CD4-positive, CD25-positive, alpha-beta regulatory T cell (primary cell): ENCODE measurements around the gene COL4A3. TPM values are rescaled to one million over a fixed set of nuclear protein-coding genes. Genes with fewer than 3 reads are reported as not detected.

Experiments used
- ATAC-seq, 2 donors: fragments of 150-1000 bp; cut with Tn5 transposase; one replicate each; pipeline ENCODE4 v1.10.0; 2021; ENCODE audit warnings: low read depth in 2 of 2, moderate number of reproducible peaks in 2 of 2, moderate library complexity in 1 of 2
- DNase-seq, 3 donors: peaks; one replicate each; pipeline versions ENCODE4 v3.0.0 to v3.0.0-alpha.2; 2012 to 2022; ENCODE audit warnings: mixed read lengths in 1 of 3
- H3K27ac ChIP-seq: one replicate; pipeline ENCODE4 v1.7.0; 2013; ENCODE audit warnings: mild to moderate bottlenecking, low read length; ENCODE audit not compliant: insufficient read depth, poor library complexity, severe bottlenecking
- H3K27me3 ChIP-seq: one replicate; pipeline ENCODE4 v1.7.0; 2013; ENCODE audit warnings: low read length; ENCODE audit not compliant: control insufficient read depth, insufficient read depth
- H3K36me3 ChIP-seq: one replicate; pipeline ENCODE4 v1.7.0; 2013; ENCODE audit warnings: mild to moderate bottlenecking, low read length, moderate library complexity; ENCODE audit not compliant: control insufficient read depth, insufficient read depth
- H3K4me1 ChIP-seq: 2 replicates; pipeline ENCODE4 v1.7.0; 2013; ENCODE audit warnings: mild to moderate bottlenecking, low read length; ENCODE audit not compliant: insufficient read depth, control insufficient read depth, poor library complexity, severe bottlenecking
- H3K4me3 ChIP-seq: one replicate; pipeline ENCODE4 v1.7.0; 2013; ENCODE audit warnings: low read depth, mild to moderate bottlenecking, low read length, moderate library complexity
- H3K9me3 ChIP-seq, 2 experiments: 1 replicate in 1 of 2; 2 replicates in 1 of 2; pipeline ENCODE4 v1.7.0; 2013; ENCODE audit warnings: low read length in 2 of 2, mild to moderate bottlenecking in 1 of 2, moderate library complexity in 1 of 2; ENCODE audit not compliant: control insufficient read depth in 2 of 2
- H3K27ac Mint-ChIP-seq, 3 donors: one replicate each; pipeline ENCODE4 v1.8.0; 2020 to 2022; ENCODE audit warnings: mild to moderate bottlenecking in 3 of 3, mixed read lengths in 3 of 3, moderate library complexity in 2 of 3
- H3K27me3 Mint-ChIP-seq: one replicate; pipeline ENCODE4 v1.8.0; 2022; ENCODE audit warnings: mild to moderate bottlenecking, mixed read lengths
- H3K36me3 Mint-ChIP-seq: one replicate; pipeline ENCODE4 v1.8.0; 2020; ENCODE audit warnings: mixed read lengths
- H3K4me1 Mint-ChIP-seq, 4 donors: one replicate each; pipeline ENCODE4 v1.8.0; 2020 to 2022; ENCODE audit warnings: mixed read lengths in 4 of 4, mild to moderate bottlenecking in 1 of 4
- H3K4me3 Mint-ChIP-seq, 4 donors: one replicate each; pipeline ENCODE4 v1.8.0; 2020 to 2022; ENCODE audit warnings: mild to moderate bottlenecking in 4 of 4, mixed read lengths in 4 of 4, moderate library complexity in 3 of 4
- H3K9me3 Mint-ChIP-seq, 7 donors: one replicate each; pipeline ENCODE4 v1.8.0; 2020 to 2022; ENCODE audit warnings: mixed read lengths in 7 of 7, mild to moderate bottlenecking in 3 of 7, moderate library complexity in 2 of 7
- polyA plus RNA-seq, 4 donors: library from polyadenylated mRNA; unstranded; fragments of 300-500 nt; fragmentation: Illumina TruSeq; gene quantifications; one replicate each; pipeline ENCODE4 v1.2.3, GENCODE V29; 2021
- total RNA-seq: library from RNA; stranded (reverse); gene quantifications from one replicate; pipeline ENCODE4 v1.2.3, GENCODE V29; 2022

The COL4A3 gene
- total and polyA plus RNA-seq, 5 donors from 2014 or later: not detected

GRCh38 chr2:227349989-227350612 lies 185.7 kb downstream of the COL4A3 start:
- no peaks in the 10 kb centered on the region for H3K9me3 ChIP-seq
- H3K4me3 Mint-ChIP-seq: no peak overlapping the region
- peaks cover 28% of the 10 kb centered on the region for H3K36me3 Mint-ChIP-seq
- no peak for DNase-seq
- no peak overlapping the region for H3K4me3 ChIP-seq
- peaks cover 22% of the 10 kb centered on the region for H3K36me3 ChIP-seq
- H3K9me3 Mint-ChIP-seq: no peaks in the 10 kb centered on the region
- no peak overlapping the region for H3K27ac ChIP-seq
- no peaks in the 10 kb centered on the region for H3K27me3 Mint-ChIP-seq
- peaks cover 9 to 19% (median 14%) of the 10 kb centered on the region in 4 donors for H3K4me1 Mint-ChIP-seq
- no peak overlapping the region for H3K27ac Mint-ChIP-seq
- no peaks in the 10 kb centered on the region for H3K4me1 ChIP-seq
- ATAC-seq: no peak
- H3K27me3 ChIP-seq: no peaks in the 10 kb centered on the region

- Histone ChIP-seq H3K9me3 (no peaks in the 10 kb centered on the region), H3K4me1 (no peaks in the 10 kb centered on the region), H3K4me3 (no peak overlapping the region), H3K27ac (no peak overlapping the region), H3K27me3 (no peaks in the 10 kb centered on the region), H3K36me3 (peaks cover 26% of the 10 kb centered on the region)
- H3K27me3 Mint-ChIP-seq: no peaks in the 10 kb centered on the region
- H3K4me1 Mint-ChIP-seq: peaks cover 9 to 19% (median 11%) of the 10 kb centered on the region in 4 donors
- no peaks in the 10 kb centered on the region for H3K9me3 Mint-ChIP-seq
- no peak overlapping the region for H3K4me3 Mint-ChIP-seq
- DNase-seq (no peak), ATAC-seq (no peak)
- peaks cover 28% of the 10 kb centered on the region for H3K36me3 Mint-ChIP-seq
- H3K27ac Mint-ChIP-seq: peak overlapping the region; percentile 58 to 74 (median 62)
These were observed 187.2 kb downstream of the COL4A3 start for GRCh38 chr2:227351639-227352038.

- H3K9me3 Mint-ChIP-seq: no peaks in the 10 kb centered on the region
- no peak overlapping the region for H3K4me3 Mint-ChIP-seq
- no peak overlapping the region for H3K4me3 ChIP-seq
- peaks cover 0 to 4% (median 0%) of the 10 kb centered on the region in 4 donors for H3K4me1 Mint-ChIP-seq
- peaks cover 40% of the 10 kb centered on the region for H3K36me3 Mint-ChIP-seq
- H3K27ac ChIP-seq: no peak overlapping the region
- H3K27ac Mint-ChIP-seq: peak overlapping the region in 1 of 3 donors; percentile 6
- peaks cover 40% of the 10 kb centered on the region for H3K36me3 ChIP-seq
- no peak for DNase-seq
- ATAC-seq: no peak
- H3K27me3 ChIP-seq: no peaks in the 10 kb centered on the region
- no peaks in the 10 kb centered on the region for H3K4me1 ChIP-seq
- no peaks in the 10 kb centered on the region for H3K9me3 ChIP-seq
- H3K27me3 Mint-ChIP-seq: no peaks in the 10 kb centered on the region
These were observed 195.9 kb downstream of the COL4A3 start for GRCh38 chr2:227360351-227360750.

GRCh38 chr2:227363756-227364155 lies 199.3 kb downstream of the COL4A3 start:
- Mint-ChIP-seq H3K9me3 (no peaks in the 10 kb centered on the region), H3K27ac (no peak overlapping the region), H3K27me3 (peaks cover 2% of the 10 kb centered on the region), H3K4me1 (peaks cover 0 to 4% (median 0%) of the 10 kb centered on the region in 4 donors), H3K4me3 (no peak overlapping the region), H3K36me3 (peaks cover 16% of the 10 kb centered on the region)
- no peak overlapping the region for H3K4me3 ChIP-seq
- H3K27ac ChIP-seq: no peak overlapping the region
- ATAC-seq (no peak), DNase-seq (peak in 1 of 3 donors; percentile 25)
- H3K9me3 ChIP-seq: no peaks in the 10 kb centered on the region
- peaks cover 12% of the 10 kb centered on the region for H3K36me3 ChIP-seq
- no peaks in the 10 kb centered on the region for H3K4me1 ChIP-seq
- H3K27me3 ChIP-seq: no peaks in the 10 kb centered on the region

Other genes starting within 250 kb of the COL4A3 start
- gene COL4A4, start 419 bp upstream of the COL4A3 start, total RNA-seq: not detected
- under 1 TPM in 3 of 4 donors, not detected in 1; 0.02 to 0.13 (median 0.06) TPM for gene COL4A4, start 419 bp upstream of the COL4A3 start, polyA plus RNA-seq
- 62.3 TPM for gene MFF, start 160.6 kb downstream of the COL4A3 start, total RNA-seq
- 100 to 1,000 TPM; 122 to 150 (median 142) TPM for gene MFF, start 160.6 kb downstream of the COL4A3 start, polyA plus RNA-seq
- gene TM4SF20, start 214.7 kb downstream of the COL4A3 start, total RNA-seq: not detected
- not detected for gene TM4SF20, start 214.7 kb downstream of the COL4A3 start, polyA plus RNA-seq
- not detected for gene SCYGR1, start 223.3 kb downstream of the COL4A3 start, total RNA-seq
- gene SCYGR1, start 223.3 kb downstream of the COL4A3 start, polyA plus RNA-seq: not detected